CD4-positive, alpha-beta T cell treated with Interleukin-1 beta for 1 hour (primary cell): ENCODE measurements around the gene TACC2.
"Not testable (repeated sequence)": the region's sequence is repeated elsewhere in the genome, so short reads cannot be mapped to it uniquely, and the experiment has no call there.

Source experiments
- DNase-seq, 2 donors: peaks; one replicate each; pipeline ENCODE4 v3.0.0-alpha.2; 2020 to 2022

The TACC2 gene

DNA sequence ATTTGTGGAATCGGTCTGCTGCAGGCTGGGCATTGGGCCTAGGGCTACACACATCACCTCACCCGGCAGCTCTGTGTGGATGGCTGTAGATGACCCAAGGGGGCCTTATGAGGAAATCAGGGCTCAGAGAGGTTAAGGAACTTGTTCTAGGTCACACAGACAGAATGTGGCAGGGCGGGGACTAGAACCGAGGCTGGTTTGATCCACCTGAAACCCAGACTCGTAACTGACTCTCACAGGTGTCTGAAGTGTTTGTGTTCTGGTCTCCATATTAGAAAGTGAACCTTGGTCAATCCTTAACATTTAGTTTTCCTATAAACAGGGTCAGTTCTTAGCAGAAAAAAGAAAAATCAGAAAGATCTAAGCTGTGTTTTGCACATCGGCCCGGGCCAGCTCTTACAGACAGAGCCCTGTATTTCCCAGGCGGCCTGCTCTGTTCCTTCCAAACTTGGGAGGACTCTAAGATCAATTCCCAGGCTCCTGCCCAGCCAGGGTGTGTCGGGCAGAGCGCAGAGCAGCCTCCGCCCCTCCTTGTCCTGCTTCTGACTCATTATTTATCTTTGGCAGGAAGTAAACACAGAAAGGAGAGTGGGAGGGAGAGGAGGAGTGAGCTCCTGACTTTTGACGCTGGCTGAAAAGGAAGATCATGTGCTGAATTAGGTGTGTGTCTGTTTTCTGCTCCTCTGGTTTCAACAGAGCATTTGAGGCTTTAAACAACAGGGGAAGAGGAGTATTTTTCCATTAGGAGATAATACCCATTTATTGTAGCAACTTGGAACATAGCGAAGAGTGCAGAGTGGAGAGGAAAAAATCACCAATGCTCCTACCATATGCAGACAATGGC lies 74.1 kb downstream of the TACC2 start:
- DNase-seq, result no peak

DNA sequence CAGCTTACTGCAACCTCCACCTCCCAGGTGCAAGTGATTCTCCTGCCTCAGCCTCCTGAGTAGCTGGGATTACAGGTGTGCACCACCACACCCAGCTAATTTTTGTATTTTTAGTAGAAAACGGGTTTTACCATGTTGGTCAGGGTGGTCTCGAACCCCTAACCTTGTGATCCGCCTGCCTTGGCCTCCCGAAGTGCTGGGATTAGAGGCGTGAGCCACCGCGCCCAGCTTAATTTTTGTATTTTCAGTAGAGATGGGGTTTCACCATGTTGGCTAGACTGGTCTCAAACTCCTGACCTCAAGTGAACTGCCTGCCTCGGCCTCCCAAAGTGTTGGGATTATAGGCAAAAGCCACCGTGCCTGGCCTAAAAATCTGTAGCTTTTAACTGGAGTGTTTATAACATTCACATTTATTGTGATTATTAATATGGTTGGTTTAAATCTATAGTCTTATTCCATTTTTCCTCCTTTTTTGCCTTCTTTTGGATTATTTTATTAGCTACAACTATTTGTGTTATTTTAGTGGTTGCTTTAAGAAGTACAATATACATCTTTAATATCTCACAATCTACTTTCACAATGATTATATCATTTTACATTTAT lies 77.5 kb downstream of the TACC2 start:
- DNase-seq, result not testable (repeated sequence)

DNA sequence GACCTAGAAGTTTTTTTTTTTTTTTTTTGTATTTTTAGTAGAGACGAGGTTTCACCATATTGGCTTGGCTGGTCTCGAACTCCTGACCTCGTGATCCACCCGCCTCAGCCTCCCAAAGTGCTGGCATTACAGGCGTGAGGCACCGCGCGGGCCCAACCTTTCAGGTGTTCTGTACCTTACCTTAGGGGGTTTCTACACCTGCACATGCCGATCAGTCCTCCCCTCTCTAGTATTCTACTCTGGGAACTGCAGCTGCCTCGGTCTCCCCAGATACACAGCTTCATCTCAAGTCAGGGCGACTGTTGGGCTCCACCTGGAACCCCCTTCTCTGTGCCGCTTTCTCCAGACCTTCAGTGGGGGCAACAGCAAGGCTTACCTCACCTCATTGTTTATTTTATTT lies 79.9 kb downstream of the TACC2 start:
- no peak for DNase-seq

DNA sequence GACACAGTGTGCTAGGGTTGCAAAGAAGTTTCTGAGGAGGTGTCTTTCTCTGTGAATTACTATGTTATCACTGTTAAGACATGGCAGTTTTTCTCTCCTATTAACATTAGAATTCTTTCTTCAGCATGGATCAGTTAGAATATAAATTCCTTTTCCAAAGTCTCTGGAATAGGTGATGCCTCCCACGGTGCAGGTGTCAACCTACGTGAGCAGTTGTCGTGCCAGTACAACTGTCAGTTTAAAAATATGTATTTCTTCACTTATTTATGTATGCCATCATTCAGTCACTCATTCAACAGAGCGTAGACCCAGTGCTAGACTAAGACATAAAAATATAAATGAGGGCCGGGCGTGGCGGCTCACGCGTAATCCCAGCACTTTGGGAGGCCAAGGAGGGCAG lies 83.5 kb downstream of the TACC2 start:
- DNase-seq, result no peak

DNA sequence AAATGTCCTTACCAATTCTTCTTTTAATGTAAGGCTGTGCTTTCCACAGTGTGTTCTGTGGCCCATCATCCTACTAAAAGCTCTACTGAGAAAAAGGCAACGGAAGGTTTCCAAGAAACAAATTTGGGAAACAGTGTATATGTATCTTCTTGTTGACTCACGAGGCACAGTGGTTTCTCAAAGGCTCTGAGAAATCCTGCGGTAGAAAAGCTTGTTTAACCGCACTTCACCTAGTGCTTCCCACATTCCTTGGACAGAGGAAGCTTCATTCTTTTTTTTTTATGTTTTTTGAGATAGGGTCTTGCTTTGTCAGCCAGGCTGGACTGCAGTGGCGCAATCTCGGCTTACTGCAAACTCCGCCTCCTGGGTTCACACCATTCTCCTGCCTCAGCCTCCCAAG lies 84.5 kb downstream of the TACC2 start:
- DNase-seq, result no peak

DNA sequence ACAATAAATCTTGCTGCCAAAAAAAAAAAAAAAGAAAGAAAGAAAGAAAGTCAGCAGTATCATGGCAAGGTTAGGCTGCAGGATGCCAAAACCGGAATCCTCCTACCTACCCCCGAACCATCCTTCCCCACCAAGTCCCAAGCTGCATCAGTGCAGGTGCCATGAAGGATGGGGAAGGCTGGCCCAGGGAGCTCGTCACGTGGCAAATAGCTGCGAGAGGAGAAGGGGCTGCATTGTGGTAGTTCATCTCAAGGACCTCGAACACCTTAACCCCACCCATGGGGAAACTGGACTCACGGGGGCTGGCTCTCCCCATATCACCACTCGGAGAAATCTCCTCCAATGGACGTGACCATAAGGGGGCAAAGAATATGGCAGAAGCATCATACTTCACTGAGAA lies 86.2 kb downstream of the TACC2 start:
- no peak for DNase-seq

DNA sequence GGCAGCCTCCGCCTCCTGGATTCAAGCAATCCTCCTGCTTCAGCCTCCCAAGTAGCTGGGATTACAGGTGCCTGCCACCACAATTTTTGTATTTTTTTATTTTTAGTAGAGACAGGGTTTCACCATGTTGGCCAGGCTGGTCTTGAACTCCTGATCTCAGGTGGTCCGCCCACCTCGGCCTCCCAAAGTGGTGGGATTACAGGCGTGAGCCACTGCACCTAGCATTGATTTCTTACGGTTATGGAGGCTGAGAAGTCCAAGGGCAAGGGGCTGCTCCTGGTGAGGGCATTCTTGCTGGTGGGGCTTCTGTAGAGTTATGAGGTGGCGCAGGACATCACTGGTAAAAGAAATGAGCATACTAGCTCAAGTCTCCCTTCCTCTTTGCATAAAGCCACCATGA lies 86.9 kb downstream of the TACC2 start:
- not testable (repeated sequence) for DNase-seq

DNA sequence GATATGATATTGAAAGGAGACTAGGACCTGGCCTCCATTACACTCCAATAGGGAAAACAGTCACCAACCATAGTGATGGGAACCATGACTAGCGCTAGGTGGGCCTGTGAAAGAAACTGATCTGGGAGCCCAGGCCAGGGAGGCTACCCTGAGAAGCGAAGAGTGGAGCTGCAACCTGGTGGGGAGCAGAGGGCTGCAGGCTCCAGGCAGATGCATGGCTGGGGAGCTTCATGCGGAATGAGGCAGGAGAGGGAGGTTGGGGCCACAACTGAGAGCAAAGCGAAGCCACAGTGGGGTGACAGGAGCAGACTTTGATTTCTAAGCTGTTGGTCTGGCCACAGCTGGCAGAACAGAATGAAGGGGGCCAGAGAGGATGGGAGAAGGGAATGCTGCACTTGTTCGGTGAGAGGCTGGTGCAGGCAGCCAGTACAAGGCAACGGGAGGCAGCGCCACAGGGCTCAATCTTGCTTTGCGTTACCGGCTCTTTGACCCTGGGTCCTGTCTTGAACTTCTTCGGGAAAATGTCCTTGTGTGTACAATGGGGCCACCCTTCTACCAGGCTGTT lies 88.4 kb downstream of the TACC2 start:
- no peak for DNase-seq

DNA sequence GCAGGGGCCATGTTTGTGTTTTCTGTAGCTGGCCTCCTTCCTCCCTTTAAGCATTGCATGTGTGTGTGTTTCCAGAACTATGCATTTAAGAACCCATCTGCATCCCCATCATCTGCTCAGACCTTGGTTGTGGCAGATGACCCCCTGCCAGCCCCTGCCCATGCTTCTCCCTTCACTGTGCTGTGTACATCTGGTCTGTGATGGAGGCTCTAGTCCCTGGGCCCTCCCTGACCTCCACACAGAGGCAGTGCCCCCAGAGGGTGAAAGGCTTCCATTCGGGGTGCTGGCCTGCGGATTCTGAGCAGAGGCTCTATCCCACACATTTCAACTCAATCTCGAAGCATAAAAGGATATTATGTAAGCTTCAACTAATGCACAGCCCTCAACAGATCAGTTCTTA lies 89.4 kb downstream of the TACC2 start:
- no peak for DNase-seq

DNA sequence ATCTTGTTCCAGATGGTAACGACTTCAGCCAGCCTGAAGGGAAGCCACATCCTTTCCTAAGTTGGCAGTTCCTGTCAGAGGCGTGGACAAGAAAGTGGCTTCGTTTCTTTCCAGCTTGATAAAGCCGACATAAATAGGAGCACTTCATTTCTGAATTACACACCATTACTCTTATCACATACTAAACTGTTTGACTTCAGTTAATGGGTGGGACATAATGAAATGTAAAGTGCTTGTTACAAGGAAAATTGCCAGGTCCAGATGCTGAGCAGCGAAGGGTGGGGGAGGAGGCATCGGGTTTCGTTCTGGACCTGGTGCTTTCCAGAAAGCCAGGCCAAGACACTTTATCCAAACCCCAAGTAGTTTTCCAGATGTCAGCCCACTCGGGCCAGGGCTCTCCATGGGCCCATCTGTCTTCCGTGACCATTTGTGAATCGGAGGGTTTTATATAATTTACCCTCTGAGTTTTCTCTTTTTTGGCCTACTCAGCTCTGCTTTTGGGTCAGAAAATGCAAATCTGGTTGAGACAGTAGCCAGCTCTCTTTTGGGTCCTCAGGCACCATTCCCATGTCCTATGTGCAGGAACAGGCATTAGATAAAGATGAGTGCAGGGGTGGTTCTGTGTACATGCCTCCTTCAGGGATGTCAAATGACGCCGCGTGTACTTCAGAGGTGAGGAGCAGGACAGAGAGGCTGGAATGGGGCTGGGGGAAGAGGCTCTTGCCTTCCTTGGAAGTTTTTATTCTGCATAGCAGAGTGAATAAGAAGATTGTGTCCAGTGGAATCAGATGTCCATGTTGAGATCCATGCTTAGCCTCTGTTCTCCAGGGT lies 90.2 kb downstream of the TACC2 start:
- DNase-seq, result no peak

DNA sequence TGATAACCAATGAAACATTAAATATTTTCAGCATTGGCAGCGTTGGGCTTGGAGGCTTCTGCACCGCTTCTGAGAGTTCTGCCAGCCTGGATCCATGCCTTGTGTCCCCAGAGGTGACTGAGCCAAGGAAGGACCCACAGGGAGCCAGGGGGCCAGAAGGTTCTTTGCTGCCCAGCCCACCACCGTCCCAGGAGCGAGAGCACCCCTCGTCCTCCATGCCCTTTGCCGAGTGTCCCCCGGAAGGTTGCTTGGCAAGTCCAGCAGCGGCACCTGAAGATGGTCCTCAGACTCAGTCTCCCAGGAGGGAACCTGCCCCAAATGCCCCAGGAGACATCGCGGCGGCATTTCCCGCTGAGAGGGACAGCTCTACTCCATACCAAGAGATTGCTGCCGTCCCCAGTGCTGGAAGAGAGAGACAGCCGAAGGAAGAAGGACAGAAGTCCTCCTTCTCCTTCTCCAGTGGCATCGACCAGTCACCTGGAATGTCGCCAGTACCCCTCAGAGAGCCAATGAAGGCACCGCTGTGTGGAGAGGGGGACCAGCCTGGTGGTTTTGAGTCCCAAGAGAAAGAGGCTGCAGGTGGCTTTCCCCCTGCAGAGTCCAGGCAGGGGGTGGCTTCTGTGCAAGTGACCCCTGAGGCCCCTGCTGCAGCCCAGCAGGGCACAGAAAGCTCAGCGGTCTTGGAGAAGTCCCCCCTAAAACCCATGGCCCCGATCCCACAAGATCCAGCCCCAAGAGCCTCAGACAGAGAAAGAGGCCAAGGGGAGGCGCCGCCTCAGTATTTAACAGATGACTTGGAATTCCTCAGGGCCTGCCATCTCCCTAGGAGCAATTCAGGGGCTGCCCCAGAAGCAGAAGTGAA lies 93.9 kb downstream of the TACC2 start:
- no peak for DNase-seq

DNA sequence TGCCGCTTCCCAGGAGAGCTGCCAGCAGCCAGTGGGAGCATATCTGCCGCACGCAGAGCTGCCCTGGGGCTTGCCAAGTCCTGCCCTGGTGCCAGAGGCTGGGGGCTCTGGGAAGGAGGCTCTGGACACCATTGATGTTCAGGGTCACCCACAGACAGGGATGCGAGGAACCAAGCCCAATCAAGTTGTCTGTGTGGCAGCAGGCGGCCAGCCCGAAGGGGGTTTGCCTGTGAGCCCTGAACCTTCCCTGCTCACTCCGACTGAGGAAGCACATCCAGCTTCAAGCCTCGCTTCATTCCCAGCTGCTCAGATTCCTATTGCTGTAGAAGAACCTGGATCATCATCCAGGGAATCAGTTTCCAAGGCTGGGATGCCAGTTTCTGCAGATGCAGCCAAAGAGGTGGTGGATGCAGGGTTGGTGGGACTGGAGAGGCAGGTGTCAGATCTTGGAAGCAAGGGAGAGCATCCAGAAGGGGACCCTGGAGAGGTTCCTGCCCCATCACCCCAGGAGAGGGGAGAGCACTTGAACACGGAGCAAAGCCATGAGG lies 94.6 kb downstream of the TACC2 start:
- no peak for DNase-seq

DNA sequence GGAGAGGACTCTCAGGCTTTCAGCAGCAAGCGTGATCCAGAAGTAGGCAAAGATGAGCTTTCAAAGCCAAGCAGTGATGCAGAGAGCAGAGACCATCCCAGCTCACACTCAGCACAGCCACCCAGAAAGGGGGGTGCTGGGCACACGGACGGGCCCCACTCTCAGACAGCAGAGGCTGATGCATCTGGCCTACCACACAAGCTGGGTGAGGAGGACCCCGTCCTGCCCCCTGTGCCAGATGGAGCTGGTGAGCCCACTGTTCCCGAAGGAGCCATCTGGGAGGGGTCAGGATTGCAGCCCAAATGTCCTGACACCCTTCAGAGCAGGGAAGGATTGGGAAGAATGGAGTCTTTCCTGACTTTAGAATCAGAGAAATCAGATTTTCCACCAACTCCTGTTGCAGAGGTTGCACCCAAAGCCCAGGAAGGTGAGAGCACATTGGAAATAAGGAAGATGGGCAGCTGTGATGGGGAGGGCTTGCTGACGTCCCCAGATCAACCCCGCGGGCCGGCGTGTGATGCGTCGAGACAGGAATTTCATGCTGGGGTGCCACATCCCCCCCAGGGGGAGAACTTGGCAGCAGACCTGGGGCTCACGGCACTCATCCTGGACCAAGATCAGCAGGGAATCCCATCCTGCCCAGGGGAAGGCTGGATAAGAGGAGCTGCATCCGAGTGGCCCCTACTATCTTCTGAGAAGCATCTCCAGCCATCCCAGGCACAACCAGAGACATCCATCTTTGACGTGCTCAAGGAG lies 95.5 kb downstream of the TACC2 start:
- DNase-seq, result no peak

DNA sequence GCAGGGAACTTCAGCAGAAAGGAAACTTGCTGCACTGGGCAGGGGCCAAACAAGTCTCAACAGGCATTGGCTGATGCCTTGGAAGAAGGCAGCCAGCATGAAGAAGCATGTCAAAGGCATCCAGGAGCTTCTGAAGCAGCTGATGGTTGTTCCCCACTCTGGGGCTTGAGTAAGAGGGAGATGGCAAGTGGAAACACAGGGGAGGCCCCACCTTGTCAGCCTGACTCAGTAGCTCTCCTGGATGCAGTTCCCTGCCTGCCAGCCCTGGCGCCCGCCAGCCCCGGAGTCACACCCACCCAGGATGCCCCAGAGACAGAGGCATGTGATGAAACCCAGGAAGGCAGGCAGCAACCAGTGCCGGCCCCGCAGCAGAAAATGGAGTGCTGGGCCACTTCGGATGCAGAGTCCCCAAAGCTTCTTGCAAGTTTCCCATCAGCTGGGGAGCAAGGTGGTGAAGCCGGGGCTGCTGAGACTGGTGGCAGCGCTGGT lies 96.5 kb downstream of the TACC2 start:
- no peak for DNase-seq

DNA sequence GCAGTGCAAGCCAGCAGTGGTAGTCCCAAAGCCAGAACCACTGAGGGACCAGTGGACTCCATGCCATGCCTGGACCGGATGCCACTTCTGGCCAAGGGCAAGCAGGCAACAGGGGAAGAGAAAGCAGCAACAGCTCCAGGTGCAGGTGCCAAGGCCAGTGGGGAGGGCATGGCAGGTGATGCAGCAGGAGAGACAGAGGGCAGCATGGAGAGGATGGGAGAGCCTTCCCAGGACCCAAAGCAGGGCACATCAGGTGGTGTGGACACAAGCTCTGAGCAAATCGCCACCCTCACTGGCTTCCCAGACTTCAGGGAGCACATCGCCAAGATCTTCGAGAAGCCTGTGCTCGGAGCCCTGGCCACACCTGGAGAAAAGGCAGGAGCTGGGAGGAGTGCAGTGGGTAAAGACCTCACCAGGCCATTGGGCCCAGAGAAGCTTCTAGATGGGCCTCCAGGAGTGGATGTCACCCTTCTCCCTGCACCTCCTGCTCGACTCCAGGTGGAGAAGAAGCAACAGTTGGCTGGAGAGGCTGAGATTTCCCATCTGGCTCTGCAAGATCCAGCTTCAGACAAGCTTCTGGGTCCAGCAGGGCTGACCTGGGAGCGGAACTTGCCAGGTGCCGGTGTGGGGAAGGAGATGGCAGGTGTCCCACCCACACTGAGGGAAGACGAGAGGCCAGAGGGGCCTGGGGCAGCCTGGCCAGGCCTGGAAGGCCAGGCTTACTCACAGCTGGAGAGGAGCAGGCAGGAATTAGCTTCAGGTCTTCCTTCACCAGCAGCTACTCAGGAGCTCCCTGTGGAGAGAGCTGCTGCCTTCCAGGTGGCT lies 97.7 kb downstream of the TACC2 start:
- no peak for DNase-seq

DNA sequence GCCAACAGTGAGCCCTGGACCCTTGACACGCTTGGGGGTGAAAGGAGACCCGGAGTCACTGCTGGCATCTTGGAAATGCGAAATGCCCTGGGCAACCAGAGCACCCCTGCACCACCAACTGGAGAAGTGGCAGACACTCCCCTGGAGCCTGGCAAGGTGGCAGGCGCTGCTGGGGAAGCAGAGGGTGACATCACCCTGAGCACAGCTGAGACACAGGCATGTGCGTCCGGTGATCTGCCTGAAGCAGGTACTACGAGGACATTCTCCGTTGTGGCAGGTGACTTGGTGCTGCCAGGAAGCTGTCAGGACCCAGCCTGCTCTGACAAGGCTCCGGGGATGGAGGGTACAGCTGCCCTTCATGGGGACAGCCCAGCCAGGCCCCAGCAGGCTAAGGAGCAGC lies 98.5 kb downstream of the TACC2 start:
- no peak for DNase-seq

DNA sequence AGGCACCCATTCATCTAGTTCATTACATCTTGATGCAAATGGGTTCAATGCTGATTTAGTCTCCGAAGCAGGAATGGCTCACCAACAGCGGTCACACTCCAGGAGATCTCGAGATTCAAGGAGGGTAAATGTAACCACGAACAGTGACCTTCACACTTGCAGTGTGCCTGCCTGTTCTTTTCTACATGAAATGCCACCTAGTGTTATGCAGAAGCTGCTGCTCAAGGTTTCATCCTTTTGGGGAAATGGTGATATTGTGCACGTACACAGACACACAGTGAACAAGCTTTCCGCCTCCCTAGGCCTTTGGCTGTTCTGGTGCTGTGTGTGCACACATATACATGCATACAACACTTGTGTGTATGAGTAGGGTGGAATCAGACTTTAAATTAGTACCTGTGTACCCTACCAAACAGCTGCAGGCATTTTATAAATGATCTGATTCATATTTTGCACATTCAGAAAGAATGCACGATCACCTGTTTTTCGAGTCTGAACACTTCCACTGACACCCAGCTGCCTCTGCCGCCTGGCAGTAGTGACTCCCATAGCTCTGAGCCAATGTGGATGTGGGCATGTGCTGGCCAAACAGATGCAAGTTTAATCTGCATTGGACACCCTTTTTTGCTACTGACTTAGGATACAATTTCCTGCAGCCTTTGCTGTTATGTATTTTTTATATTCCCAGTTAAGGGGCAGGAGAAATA lies 100.5 kb downstream of the TACC2 start:
- no peak for DNase-seq

DNA sequence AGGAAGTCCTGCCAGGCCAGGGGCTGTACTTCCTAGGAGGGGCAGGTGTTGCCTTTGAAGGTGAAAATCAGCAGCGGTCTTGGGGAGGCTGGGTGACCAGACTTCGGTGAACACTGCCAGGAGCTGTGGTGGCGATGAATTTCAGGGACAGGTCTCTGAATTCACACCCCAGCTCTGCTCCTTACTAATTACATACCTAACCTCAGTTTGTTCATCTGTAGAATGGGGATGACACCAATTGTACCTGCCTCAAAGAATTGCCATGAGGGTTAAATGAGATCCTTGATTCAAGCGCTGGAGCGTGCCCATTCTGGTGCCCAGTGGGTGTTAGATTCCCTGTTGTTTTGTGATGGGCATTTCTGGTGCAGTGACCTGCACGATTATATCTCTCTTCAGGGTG lies 102.8 kb downstream of the TACC2 start:
- no peak for DNase-seq

DNA sequence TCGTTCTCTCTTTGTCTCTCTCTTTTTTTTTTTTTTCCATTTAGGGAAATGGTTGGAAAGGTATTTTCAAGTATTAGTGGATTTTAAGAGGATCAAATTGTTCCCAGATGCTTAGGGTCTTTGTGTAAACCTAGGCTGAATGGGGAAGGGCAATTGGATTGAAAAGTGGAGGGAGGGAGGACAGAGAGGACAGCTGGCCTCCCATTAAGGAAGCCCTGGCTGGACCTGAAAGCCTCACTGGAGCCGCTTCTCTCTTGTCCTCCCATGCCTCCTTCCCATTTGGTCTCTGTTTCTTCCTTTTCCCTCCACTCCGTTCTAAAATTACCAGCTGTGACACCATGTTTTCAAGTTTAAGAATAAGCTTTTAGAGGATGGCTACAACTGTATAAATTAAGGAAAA lies 104.1 kb downstream of the TACC2 start:
- DNase-seq, result no peak

DNA sequence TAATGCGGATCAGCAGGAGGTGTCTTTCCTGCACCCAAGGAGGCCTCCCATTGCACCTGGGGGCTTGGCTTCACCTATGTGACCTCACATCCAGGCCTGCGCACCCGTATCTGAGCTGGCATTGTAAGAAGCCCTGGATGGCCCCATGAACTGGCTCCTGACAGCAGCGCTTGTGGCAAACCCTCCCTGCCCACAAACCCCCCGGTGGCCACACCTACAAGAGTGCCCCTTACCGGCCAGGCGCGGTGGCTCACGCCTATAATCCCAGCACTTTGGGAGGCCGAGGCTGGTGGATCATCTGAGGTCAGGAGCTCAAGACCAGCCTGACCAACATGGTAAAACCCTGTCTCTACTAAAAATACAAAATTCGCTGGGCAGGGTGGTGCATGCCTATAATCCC lies 107.2 kb downstream of the TACC2 start:
- DNase-seq, result not testable (repeated sequence)
